Measurements from ENCODE around the gene NPC1. TPM values are rescaled to one million over a fixed set of nuclear protein-coding genes. Genes with fewer than 3 reads are reported as not detected.

Gene NPC1
- total RNA-seq, 1 experiment from 2014 or later: 92.7 TPM

GRCh38 chr18:23532848-23533247 lies 53.5 kb downstream of the NPC1 start:
- H3K27ac ChIP-seq (ENCODE audit: low read length): no peak overlapping the region
- no peak for TF ChIP-seq REST (IDR thresholded peaks at IDR 0.05; ENCODE audit: insufficient read depth in 1 of 2, low read depth in 2 of 2, low read length in 1 of 2)
- in situ Hi-C loops (cut with HindIII; ENCODE audit: low pct_unique_long_range_greater_than_20kb, low sequenced_read_pairs) (no loop called here), intact Hi-C loops (cut with micrococcal nuclease; ENCODE audit: unreplicated experiment) (no loop called here)
- peaks cover 39% of the 10 kb centered on the region for H3K36me3 ChIP-seq (ENCODE audit: control insufficient read depth, insufficient read depth, low read length)
- POLR2A ChIA-PET: interaction anchor here (0.7 kb wide), 1 partner anchor 8 kb away, joined by 10 read pairs; no protein-coding TSS in a partner anchor
- CTCF ChIA-PET: no interaction called here
- no peak for DNase-seq (ENCODE audit: low read depth, low spot score)
- no peak overlapping the region for H3K4me3 ChIP-seq (ENCODE audit: low read depth in 2 of 2, low read length in 2 of 2)
- ATAC-seq: no peak
- H3K9me3 ChIP-seq (ENCODE audit: control insufficient read depth, insufficient read depth, low read depth, low read length): no peaks in the 10 kb centered on the region
- peaks cover 5% of the 10 kb centered on the region; the same call in 1 of the 2 replicates for H3K4me1 ChIP-seq (ENCODE audit: control insufficient read depth, insufficient read depth, low read length)
- H3K27me3 ChIP-seq (ENCODE audit: control insufficient read depth, insufficient read depth, low read length): no peaks in the 10 kb centered on the region
- BruUV-seq (replicated peaks): TSS peak; percentile 12

GRCh38 chr18:23531912-23532311 lies 54.4 kb downstream of the NPC1 start:
- peaks cover 41% of the 10 kb centered on the region for H3K36me3 ChIP-seq (ENCODE audit: control insufficient read depth, insufficient read depth, low read length)
- ATAC-seq (no peak), DNase-seq (ENCODE audit: low read depth, low spot score) (no peak)
- H3K4me1 ChIP-seq (ENCODE audit: control insufficient read depth, insufficient read depth, low read length): peaks cover 5% of the 10 kb centered on the region; the same call in 1 of the 2 replicates
- in situ Hi-C loops (cut with HindIII; ENCODE audit: low pct_unique_long_range_greater_than_20kb, low sequenced_read_pairs) (no loop called here), intact Hi-C loops (cut with micrococcal nuclease; ENCODE audit: unreplicated experiment) (no loop called here)
- POLR2A ChIA-PET: no interaction called here
- no peaks in the 10 kb centered on the region for H3K27me3 ChIP-seq (ENCODE audit: control insufficient read depth, insufficient read depth, low read length)
- no peak overlapping the region for H3K27ac ChIP-seq (ENCODE audit: low read length)
- CTCF ChIA-PET: interaction anchor here (1.0 kb wide), 1 partner anchor 33 kb away, joined by 3 read pairs; no protein-coding TSS in a partner anchor
- no peaks in the 10 kb centered on the region for H3K9me3 ChIP-seq (ENCODE audit: control insufficient read depth, insufficient read depth, low read depth, low read length)
- no TSS peak for BruUV-seq (replicated peaks)
- TF ChIP-seq TCF7L2 (IDR thresholded peaks at IDR 0.05; ENCODE audit: low read depth, low read length): no peak
- no peak for TF ChIP-seq POLR2AphosphoS5 (IDR thresholded peaks at IDR 0.05; ENCODE audit: low read depth, low read length)
- no peak for TF ChIP-seq SIN3A (IDR thresholded peaks at IDR 0.05; ENCODE audit: borderline replicate concordance, insufficient read depth, low read depth, low read length)
- H3K4me3 ChIP-seq (ENCODE audit: low read depth in 2 of 2, low read length in 2 of 2): no peak overlapping the region

GRCh38 chr18:23530195-23530594 lies 56.1 kb downstream of the NPC1 start:
- H3K9me3 ChIP-seq (ENCODE audit: control insufficient read depth, insufficient read depth, low read depth, low read length): no peaks in the 10 kb centered on the region
- no peak overlapping the region for H3K4me3 ChIP-seq (ENCODE audit: low read depth in 2 of 2, low read length in 2 of 2)
- no peak for TF ChIP-seq TCF7L2 (IDR thresholded peaks at IDR 0.05; ENCODE audit: low read depth, low read length)
- no peak for TF ChIP-seq POLR2AphosphoS5 (IDR thresholded peaks at IDR 0.05; ENCODE audit: low read depth, low read length)
- TF ChIP-seq SIN3A (IDR thresholded peaks at IDR 0.05; ENCODE audit: borderline replicate concordance, insufficient read depth, low read depth, low read length): no peak
- TF ChIP-seq CTCF (IDR thresholded peaks at IDR 0.05): no peak
- no peak for TF ChIP-seq REST (IDR thresholded peaks at IDR 0.05; ENCODE audit: insufficient read depth in 1 of 2, low read depth in 2 of 2, low read length in 1 of 2)
- intact Hi-C loops (cut with micrococcal nuclease; ENCODE audit: unreplicated experiment) (no loop called here), in situ Hi-C loops (cut with HindIII; ENCODE audit: low pct_unique_long_range_greater_than_20kb, low sequenced_read_pairs) (no loop called here)
- DNase-seq (ENCODE audit: low read depth, low spot score) (no peak), ATAC-seq (no peak)
- ChIA-PET POLR2A (no interaction called here), CTCF (no interaction called here)
- H3K36me3 ChIP-seq (ENCODE audit: control insufficient read depth, insufficient read depth, low read length): peaks cover 40% of the 10 kb centered on the region
- H3K27me3 ChIP-seq (ENCODE audit: control insufficient read depth, insufficient read depth, low read length): no peaks in the 10 kb centered on the region
- H3K27ac ChIP-seq (ENCODE audit: low read length): no peak overlapping the region
- BruUV-seq (replicated peaks): no TSS peak
- peaks cover 5% of the 10 kb centered on the region; the same call in 1 of the 2 replicates for H3K4me1 ChIP-seq (ENCODE audit: control insufficient read depth, insufficient read depth, low read length)

Measured in Panc1 (cell line).